HCT116 (cell line): ENCODE results near the gene WWOX. TPM values are rescaled to one million over a fixed set of nuclear protein-coding genes. Genes with fewer than 3 reads are reported as not detected.

ENCODE experiments used
- ATAC-seq: fragments of 200-7000 bp; cut with Tn5 transposase; 2 replicates; pipeline ENCODE4 v1.9.1; 2020; ENCODE audit warnings: mild to moderate bottlenecking, moderate library complexity
- BruUV-seq: library from RNA; stranded (reverse); fragments of 400-500 nt; replicated peaks from 2 replicates; lab custom pipeline; 2021; lab: Mats Ljungman, UMichigan
- CTCF ChIA-PET: fragments of 300-600 bp; sonication (Branson Sonifier 250); formaldehyde crosslinking; loops from one replicate; lab custom pipeline; 2021; ENCODE audit warnings: antibody characterized with exemption; lab: Charles Lee
- POLR2A ChIA-PET: fragments of 300-600, 350-600 bp; sonication (Branson Sonifier 250); formaldehyde crosslinking; loops from one replicate; lab custom pipeline; 2021; ENCODE audit warnings: antibody characterized with exemption; lab: Charles Lee
- RAD21 ChIA-PET, 2 experiments: fragments of 300-600 bp; sonication (Branson Sonifier 250); formaldehyde crosslinking; loops; one replicate each; lab custom pipeline; 2023; ENCODE audit warnings: low total read pairs in 2 of 2; ENCODE audit not compliant: uncharacterized antibody in 2 of 2, unreplicated experiment in 2 of 2, low non-redundant PET in 1 of 2; lab: Charles Lee
- DNase-seq: peaks from one replicate; pipeline ENCODE4 v3.0.0-alpha.2; 2010; ENCODE audit warnings: low read depth, low spot score
- H2AFZ ChIP-seq: fragments of 200-600 bp; shearing (Covaris generic), sonication (generic); 2 replicates; pipeline ENCODE4 v1.6.1; 2017; ENCODE audit warnings: low read depth, mixed run types, mixed read lengths, antibody characterized with exemption, low read length; ENCODE audit not compliant: poor library complexity, severe bottlenecking
- H3K27ac ChIP-seq: 2 replicates; pipeline ENCODE4 v1.5.1; 2012; ENCODE audit warnings: low read depth, low read length
- H3K27me3 ChIP-seq: fragments of 200-600 bp; sonication (generic); 2 replicates; pipeline ENCODE4 v1.6.1; 2016; ENCODE audit warnings: mixed run types, low read length, mixed read lengths; ENCODE audit not compliant: insufficient read depth
- H3K36me3 ChIP-seq, 2 experiments: fragments of 200-500 bp in 1 of 2; fragments of 200-600 bp in 1 of 2; sonication (Bioruptor generic) in 1 of 2; sonication (generic) in 1 of 2; 2 replicates each; pipeline versions ENCODE4 v1.5.1 to v1.6.1; 2014 to 2016; ENCODE audit warnings: low read length in 2 of 2, inconsistent platforms in 1 of 2, mixed read lengths in 1 of 2, mixed run types in 1 of 2; ENCODE audit not compliant: insufficient read depth in 2 of 2, control insufficient read depth in 1 of 2
- H3K4me1 ChIP-seq, 2 experiments: fragments of 200-600 bp in 1 of 2; sonication (generic) in 1 of 2; 2 replicates each; pipeline versions ENCODE4 v1.5.1 to v1.6.1; 2012 to 2017; ENCODE audit warnings: low read length in 2 of 2, inconsistent platforms in 1 of 2, mild to moderate bottlenecking in 1 of 2, mixed read lengths in 1 of 2, mixed run types in 1 of 2, moderate library complexity in 1 of 2; ENCODE audit not compliant: insufficient read depth in 2 of 2, control insufficient read depth in 1 of 2
- H3K4me2 ChIP-seq: fragments of 200-600 bp; sonication (generic); 2 replicates; pipeline ENCODE4 v1.6.1; 2017; ENCODE audit warnings: mixed run types, low read length, mixed read lengths
- H3K4me3 ChIP-seq, 2 experiments: fragments of 200-600 bp in 1 of 2; sonication (generic) in 1 of 2; replicated peaks in 1 of 2; 2 replicates each; pipeline ENCODE4 v1.5.1; 2011 to 2016; ENCODE audit warnings: low read length in 2 of 2, control low read depth in 1 of 2, low read depth in 1 of 2, mild to moderate bottlenecking in 1 of 2, mixed read lengths in 1 of 2, mixed run types in 1 of 2
- H3K79me2 ChIP-seq: fragments of 200-600 bp; sonication (generic); 2 replicates; pipeline ENCODE4 v1.6.1; 2017; ENCODE audit warnings: mild to moderate bottlenecking, mixed run types, low read length, moderate library complexity, mixed read lengths; ENCODE audit not compliant: insufficient read depth
- H3K9ac ChIP-seq: fragments of 200-600 bp; sonication (generic); 2 replicates; pipeline ENCODE4 v1.6.1; 2016; ENCODE audit warnings: low read length, mixed read lengths
- H3K9me2 ChIP-seq: fragments of 200-600 bp; sonication (generic), shearing (Covaris generic); 2 replicates; pipeline ENCODE4 v1.6.1; 2017; ENCODE audit warnings: mixed run types, mild to moderate bottlenecking, moderate library complexity; ENCODE audit not compliant: insufficient read depth
- H3K9me3 ChIP-seq, 2 experiments: fragments of 200-500 bp in 1 of 2; fragments of 200-600 bp in 1 of 2; sonication (Bioruptor generic) in 1 of 2; sonication (generic) in 1 of 2; 2 replicates each; pipeline ENCODE4 v1.6.1; 2014 to 2017; ENCODE audit warnings: low read length in 2 of 2, mixed read lengths in 2 of 2, inconsistent platforms in 1 of 2, low read depth in 1 of 2, mild to moderate bottlenecking in 1 of 2, mixed run types in 1 of 2, moderate library complexity in 1 of 2; ENCODE audit not compliant: control insufficient read depth in 1 of 2, insufficient read depth in 1 of 2
- H4K20me1 ChIP-seq: fragments of 200-600 bp; sonication (generic), shearing (Covaris generic); 2 replicates; pipeline ENCODE4 v1.6.1; 2017; ENCODE audit warnings: mixed run types, mild to moderate bottlenecking, moderate library complexity; ENCODE audit not compliant: insufficient read depth
- CEBPB ChIP-seq: IDR thresholded peaks from 2 replicates; pipeline ENCODE4 v1.6.1; 2012; ENCODE audit warnings: low read depth
- EGR1 ChIP-seq: IDR thresholded peaks from 2 replicates; pipeline ENCODE4 v1.6.1; 2012; ENCODE audit warnings: low read depth
- ELF1 ChIP-seq: IDR thresholded peaks from 2 replicates; pipeline ENCODE4 v1.6.1; 2012; ENCODE audit warnings: low read depth, borderline replicate concordance
- EZH2phosphoT487 ChIP-seq: fragments of 200-600 bp; IDR thresholded peaks from 2 replicates; pipeline ENCODE4 v1.6.1; 2018; ENCODE audit warnings: antibody characterized with exemption, borderline replicate concordance
- POLR2A ChIP-seq: IDR thresholded peaks from 2 replicates; pipeline ENCODE4 v1.7.0; 2011; ENCODE audit warnings: borderline replicate concordance; ENCODE audit not compliant: insufficient read depth, insufficient read length; ENCODE audit errors: extremely low read depth
- SIN3A ChIP-seq: IDR thresholded peaks from 2 replicates; pipeline ENCODE4 v1.6.1; 2012; ENCODE audit warnings: low read depth
- SP1 ChIP-seq: IDR thresholded peaks from 2 replicates; pipeline ENCODE4 v1.6.1; 2012; ENCODE audit warnings: low read depth
- YY1 ChIP-seq: IDR thresholded peaks from 2 replicates; pipeline ENCODE4 v1.6.1; 2011; ENCODE audit warnings: low read length, low read depth, moderate library complexity, mild to moderate bottlenecking; ENCODE audit not compliant: insufficient replicate concordance; ENCODE audit errors: extremely low read depth
- intact Hi-C: fragments of 100-400 bp; cut with micrococcal nuclease; formaldehyde crosslinking; loops from 2 replicates; pipeline ENCODE4 v1.10.0; 2022
- total RNA-seq: library from RNA; stranded (reverse); gene quantifications from one replicate; pipeline ENCODE4 v1.2.1, GENCODE V29; 2021; ENCODE audit not compliant: unreplicated experiment
- TF ChIP-seq, protein P1 (sequence below): IDR thresholded peaks from 2 replicates; pipeline ENCODE4 v1.6.1; 2011; ENCODE audit warnings: mild to moderate bottlenecking, low read length, moderate library complexity; ENCODE audit not compliant: insufficient replicate concordance; ENCODE audit errors: extremely low read depth
- TF ChIP-seq, protein P2 (sequence below): IDR thresholded peaks from 2 replicates; pipeline ENCODE4 v1.6.1; 2012

Gene WWOX
- total RNA-seq, 1 experiment from 2014 or later: 13.7 TPM

DNA sequence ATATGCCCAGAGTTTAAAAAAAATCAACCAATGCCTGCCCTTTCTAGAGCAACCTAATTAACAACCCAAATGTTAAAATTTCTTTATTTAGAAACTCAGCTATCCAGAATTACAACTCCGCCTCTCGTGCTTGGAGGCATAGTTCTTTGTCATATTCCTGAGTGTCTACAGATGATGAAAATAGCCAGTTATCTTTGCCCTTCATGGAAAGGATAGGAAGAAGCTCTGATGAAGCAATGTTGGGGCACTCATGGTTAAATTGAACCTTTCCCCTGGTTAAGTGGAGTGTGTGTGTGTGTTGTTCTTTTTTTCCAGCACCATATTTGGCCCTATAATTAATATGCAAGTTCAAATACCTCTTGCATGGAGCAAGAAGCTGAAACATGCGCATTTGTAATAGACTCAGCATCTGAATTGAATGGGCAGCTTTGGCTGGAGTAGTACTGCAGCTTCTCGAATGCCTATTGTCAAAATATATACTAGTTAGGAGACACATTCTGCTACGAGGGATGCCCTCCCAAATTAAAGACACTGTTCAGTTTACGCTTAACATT lies 506.2 kb downstream of the WWOX start:
- BruUV-seq: no TSS peak

More for the DNA sequence above, 506.2 kb downstream of the WWOX start:
- POLR2A ChIA-PET: no interaction called here
- H3K4me2 ChIP-seq: no peak overlapping the region
- H3K36me3 ChIP-seq: no peaks in the 10 kb centered on the region
- intact Hi-C loops: no loop called here
- ATAC-seq: no peak
- H3K9me2 ChIP-seq: no peaks in the 10 kb centered on the region
- no peaks in the 10 kb centered on the region for H4K20me1 ChIP-seq
- no peaks in the 10 kb centered on the region for H3K79me2 ChIP-seq
- no peak overlapping the region for H3K9ac ChIP-seq
- H3K9me3 ChIP-seq: no peaks in the 10 kb centered on the region
- DNase-seq: no peak
- H2AFZ ChIP-seq: no peak overlapping the region
- RAD21 ChIA-PET: no interaction called here
- CTCF ChIA-PET: no interaction called here
- H3K27me3 ChIP-seq: no peaks in the 10 kb centered on the region
- no peak overlapping the region for H3K4me3 ChIP-seq
- H3K4me1 ChIP-seq: no peaks in the 10 kb centered on the region
- TF ChIP-seq CEBPB (no peak), POLR2A (no peak), SP1 (no peak), EZH2phosphoT487 (no peak), EGR1 (no peak), SIN3A (no peak), YY1 (no peak), ELF1 (no peak)
- TF ChIP-seq, protein P1, sequence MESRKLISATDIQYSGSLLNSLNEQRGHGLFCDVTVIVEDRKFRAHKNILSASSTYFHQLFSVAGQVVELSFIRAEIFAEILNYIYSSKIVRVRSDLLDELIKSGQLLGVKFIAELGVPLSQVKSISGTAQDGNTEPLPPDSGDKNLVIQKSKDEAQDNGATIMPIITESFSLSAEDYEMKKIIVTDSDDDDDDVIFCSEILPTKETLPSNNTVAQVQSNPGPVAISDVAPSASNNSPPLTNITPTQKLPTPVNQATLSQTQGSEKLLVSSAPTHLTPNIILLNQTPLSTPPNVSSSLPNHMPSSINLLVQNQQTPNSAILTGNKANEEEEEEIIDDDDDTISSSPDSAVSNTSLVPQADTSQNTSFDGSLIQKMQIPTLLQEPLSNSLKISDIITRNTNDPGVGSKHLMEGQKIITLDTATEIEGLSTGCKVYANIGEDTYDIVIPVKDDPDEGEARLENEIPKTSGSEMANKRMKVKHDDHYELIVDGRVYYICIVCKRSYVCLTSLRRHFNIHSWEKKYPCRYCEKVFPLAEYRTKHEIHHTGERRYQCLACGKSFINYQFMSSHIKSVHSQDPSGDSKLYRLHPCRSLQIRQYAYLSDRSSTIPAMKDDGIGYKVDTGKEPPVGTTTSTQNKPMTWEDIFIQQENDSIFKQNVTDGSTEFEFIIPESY: no peak
- TF ChIP-seq, protein P2, sequence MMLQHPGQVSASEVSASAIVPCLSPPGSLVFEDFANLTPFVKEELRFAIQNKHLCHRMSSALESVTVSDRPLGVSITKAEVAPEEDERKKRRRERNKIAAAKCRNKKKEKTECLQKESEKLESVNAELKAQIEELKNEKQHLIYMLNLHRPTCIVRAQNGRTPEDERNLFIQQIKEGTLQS: no peak
- TF ChIP-seq, all 23 proteins: peak for 0
- H3K27ac ChIP-seq: no peak overlapping the region
